ENCODE measurements around the gene RASSF7. TPM values are rescaled to one million over a fixed set of nuclear protein-coding genes. Genes with fewer than 3 reads are reported as not detected.

RASSF7 gene
- total RNA-seq, 1 donor from 2014 or later = 65.7 TPM

GRCh38 chr11:551596-551995, 9.2 kb upstream of the RASSF7 start:
- no peak for DNase-seq (ENCODE audit: low read depth)

GRCh38 chr11:553083-553987, 7.4 kb upstream of the RASSF7 start:
- DNase-seq (ENCODE audit: low read depth) = no peak

GRCh38 chr11:553988-554340, 6.8 kb upstream of the RASSF7 start:
- no peak for DNase-seq (ENCODE audit: low read depth)

GRCh38 chr11:554428-555226, 6.1 kb upstream of the RASSF7 start:
- peak; percentile 34 for DNase-seq (ENCODE audit: low read depth)

- no peak for DNase-seq (ENCODE audit: low read depth)
These were observed 5.5 kb upstream of the RASSF7 start for GRCh38 chr11:555227-555779.

- DNase-seq (ENCODE audit: low read depth) = no peak
These were observed 4.7 kb upstream of the RASSF7 start for GRCh38 chr11:555780-556661.

GRCh38 chr11:556662-557256, 4.0 kb upstream of the RASSF7 start:
- no peak for DNase-seq (ENCODE audit: low read depth)

GRCh38 chr11:557328-558132, 3.2 kb upstream of the RASSF7 start:
- DNase-seq (ENCODE audit: low read depth) = no peak

GRCh38 chr11:558503-558902, 2.3 kb upstream of the RASSF7 start:
- DNase-seq (ENCODE audit: low read depth) = no peak

GRCh38 chr11:559020-559620, 1.6 kb upstream of the RASSF7 start:
- DNase-seq (ENCODE audit: low read depth) = no peak

- peak; percentile 38 for DNase-seq (ENCODE audit: low read depth)
These were observed 962 bp upstream of the RASSF7 start for GRCh38 chr11:559712-560304.

- DNase-seq (ENCODE audit: low read depth) = peak; percentile 88
These were observed 606 bp downstream of the RASSF7 start for GRCh38 chr11:561148-562003.

- no peak for DNase-seq (ENCODE audit: low read depth)
These were observed 1.4 kb downstream of the RASSF7 start for GRCh38 chr11:562046-562645.

GRCh38 chr11:563066-563811, 2.5 kb downstream of the RASSF7 start:
- DNase-seq (ENCODE audit: low read depth) = no peak

- DNase-seq (ENCODE audit: low read depth) = no peak
These were observed 3.2 kb downstream of the RASSF7 start for GRCh38 chr11:563812-564578.

- peak; percentile 23 for DNase-seq (ENCODE audit: low read depth)
These were observed 5.2 kb downstream of the RASSF7 start for GRCh38 chr11:565921-566509.
